ENCODE measurements around the gene LPAR2.

Gene LPAR2

DNA sequence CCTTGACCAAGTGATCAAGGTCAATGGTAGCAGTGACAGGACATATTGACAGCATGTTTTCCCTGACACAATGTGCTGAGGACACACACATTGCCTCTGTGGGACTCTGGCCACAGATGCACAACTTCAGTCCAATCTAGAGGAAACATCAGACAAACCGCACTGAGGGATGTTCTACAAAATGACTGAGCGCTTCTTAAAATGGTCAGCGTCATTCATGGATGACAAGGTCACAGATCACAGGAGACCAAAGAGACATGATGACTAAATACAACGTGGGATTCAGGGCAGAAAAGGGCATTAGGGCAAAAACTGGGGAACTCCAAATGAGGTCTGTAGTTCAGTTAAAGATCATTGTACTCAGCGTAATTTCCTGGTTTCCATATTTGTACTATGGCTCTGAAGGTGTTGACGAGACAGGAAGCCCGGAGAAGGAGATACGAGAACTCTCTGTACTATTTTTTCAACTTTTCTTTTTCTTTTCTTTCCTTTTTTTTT lies 30.2 kb downstream of the LPAR2 start:
- DNase-seq (ENCODE audit: low read depth) = no peak

DNA sequence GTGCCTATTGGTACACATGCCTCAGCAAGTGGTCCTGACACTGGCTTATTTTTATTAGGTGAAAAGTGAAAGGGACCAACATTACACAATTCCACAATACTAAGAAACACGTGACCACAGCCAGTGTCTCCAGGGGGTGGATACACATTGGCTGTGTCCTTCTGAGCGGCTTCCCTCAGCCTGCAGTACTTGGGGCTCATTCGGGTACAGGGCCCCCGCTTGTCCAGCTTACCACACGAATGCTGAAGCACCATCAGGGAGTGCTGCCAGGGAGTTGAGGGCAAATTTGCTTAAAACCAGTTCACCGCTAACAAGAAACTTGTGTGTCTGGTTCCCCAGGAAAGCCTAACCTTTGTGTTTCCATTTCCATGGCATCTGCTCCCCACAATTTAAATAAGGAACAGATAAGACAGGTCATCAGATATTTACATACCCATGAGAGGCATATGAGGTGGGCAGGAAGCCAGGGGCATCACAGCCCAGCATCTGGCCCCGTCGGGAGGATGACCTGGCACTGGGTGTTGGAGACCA lies 32.8 kb downstream of the LPAR2 start:
- peak; percentile 81 for DNase-seq (ENCODE audit: low read depth)

DNA sequence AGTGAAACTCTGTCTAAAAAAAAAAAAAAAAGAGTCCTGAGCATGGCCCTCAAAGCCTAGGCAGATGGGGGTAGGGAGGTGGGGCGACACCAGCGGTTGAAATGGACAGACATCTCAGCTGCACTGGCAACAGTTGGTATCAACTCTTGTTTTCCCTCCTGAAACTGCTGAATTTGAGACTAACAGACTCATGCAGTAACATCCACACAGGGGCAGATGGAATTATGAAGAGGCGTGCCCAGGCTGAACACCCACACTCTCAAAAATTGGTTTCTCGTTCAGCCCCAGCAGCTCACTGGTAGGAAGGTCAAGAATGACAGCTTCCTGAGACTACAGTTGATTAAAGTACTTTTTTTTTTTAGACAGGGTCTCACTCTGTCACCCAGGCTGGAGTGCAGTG lies 33.6 kb downstream of the LPAR2 start:
- DNase-seq (ENCODE audit: low read depth) = no peak

DNA sequence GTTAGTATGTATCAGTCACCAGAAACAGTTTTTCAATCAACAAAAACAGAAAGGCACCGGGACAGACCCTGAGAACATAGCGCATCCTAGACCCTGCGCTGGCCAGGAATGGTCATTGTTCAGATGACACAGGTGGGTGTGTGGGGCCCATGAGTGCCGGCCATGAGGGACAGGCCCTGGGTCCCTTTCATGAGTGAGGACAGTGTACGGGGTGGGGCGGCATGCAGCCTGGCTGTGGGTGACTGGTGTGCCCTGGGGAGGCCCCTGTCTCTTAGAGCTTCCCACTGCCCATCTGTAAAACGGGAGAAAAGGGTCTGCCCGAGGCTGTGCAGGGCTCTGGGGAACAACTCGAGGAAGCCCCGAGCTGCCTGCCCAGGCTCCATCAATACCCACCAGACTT lies 35.3 kb downstream of the LPAR2 start:
- no peak for DNase-seq (ENCODE audit: low read depth)

DNA sequence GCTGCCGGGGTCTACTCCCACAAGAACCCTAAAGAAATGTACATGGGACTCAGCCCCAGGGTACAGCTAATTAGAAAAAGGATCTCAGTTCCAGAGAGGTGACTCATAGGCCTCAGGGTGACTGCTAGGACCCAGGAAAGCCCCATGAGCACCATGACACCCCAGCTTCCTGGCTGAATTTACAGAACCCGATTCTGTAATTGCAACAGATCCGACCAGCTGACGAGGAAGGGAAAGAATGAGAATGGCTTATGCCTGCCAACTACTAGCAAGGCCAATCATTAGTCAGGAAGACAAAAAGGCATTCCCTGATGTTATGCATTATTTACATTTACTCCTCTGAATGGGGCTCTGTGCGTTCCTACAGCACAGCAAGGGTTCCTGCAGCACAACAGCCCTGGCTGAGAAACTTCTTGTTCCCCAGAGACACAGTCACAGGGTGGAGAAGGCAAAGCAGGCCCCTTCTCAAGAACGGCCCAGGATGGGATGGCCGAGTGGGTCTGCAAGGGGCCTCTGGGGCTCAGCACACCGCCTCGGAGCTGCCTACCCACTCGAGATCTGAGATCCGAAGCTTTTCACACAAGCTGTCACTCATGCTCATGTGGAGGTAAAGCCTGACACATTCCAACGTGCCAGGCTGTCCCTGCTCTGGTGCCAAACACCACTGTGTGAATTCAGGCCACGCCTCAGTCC lies 36.7 kb downstream of the LPAR2 start:
- DNase-seq (ENCODE audit: low read depth) = peak; percentile 99

DNA sequence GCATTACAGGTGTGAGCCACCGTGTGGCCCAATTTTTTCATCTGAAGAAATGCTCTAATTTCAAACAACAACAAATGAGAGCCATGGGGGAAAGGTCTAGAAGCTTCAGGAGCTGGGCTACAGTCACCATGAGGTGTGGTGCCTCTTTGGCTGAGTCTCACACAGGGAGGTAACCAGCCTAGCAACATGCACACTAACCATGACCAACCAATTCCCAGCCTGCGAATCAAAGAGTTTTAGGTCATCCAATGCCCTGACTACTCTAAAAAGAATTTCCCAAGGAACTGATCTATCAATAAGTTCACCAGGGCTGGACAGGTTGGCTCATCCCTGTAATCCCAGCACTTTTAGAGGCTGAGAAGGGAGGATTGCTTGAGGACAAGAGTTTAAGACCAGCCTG lies 39.5 kb downstream of the LPAR2 start:
- DNase-seq (ENCODE audit: low read depth) = no peak

DNA sequence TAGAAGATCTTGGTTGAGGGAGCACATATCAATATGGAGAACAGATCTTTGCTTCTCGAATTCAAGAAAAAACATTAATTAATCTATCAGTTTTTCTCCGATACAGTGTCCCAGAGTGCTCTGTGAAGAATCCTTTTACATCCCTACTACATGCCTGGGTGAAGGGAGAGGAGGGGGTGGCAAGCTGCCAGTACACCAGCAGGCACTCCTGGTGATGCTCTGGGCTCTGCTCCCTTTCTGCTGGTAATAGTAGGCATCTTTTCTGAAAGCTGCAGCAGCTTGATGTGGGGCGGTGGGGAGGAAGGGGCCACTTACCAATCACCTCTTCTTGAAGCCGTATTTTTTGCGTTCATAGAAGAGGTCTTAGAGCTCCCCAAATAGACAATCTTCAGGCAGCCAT lies 40.2 kb downstream of the LPAR2 start:
- no peak for DNase-seq (ENCODE audit: low read depth)

DNA sequence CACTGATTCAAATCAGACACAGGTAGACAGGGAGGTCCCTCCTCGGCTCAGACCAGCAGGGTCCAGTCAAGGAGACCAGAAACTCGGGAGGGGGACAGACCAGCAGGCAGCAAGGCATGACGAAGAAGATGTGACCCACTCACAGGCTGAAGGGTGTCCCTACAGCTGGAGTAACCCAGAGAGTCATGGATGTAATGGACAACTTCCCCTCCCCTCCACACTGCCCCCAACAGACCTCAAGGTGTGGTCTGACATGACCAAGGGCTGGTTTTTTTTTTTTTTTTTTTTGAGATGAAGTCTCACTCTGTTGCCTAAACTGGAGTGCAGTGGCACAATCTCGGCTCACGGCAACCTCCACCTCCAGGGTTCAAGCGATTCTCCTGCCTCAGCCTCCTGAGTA lies 43.7 kb downstream of the LPAR2 start:
- no peak for DNase-seq (ENCODE audit: low read depth)

DNA sequence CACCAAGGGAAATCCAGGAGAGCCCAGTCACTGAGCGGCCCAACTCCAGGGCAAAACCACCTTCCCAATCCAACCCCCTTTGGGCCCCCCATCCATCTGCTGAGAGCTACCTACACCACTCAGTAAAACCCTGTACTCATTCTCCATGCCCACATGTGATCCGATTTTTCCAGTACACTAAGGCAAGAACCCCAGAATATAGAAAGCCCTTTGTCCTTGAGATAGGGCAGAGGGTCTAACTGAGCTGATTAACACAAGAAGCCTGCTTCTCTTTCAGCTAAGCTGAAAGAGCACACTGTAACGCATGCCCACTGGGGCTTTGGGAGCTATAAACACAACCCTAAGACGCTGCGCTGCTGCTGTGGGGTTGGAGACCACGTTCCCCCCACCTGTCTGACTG lies 45.5 kb downstream of the LPAR2 start:
- DNase-seq (ENCODE audit: low read depth) = no peak

DNA sequence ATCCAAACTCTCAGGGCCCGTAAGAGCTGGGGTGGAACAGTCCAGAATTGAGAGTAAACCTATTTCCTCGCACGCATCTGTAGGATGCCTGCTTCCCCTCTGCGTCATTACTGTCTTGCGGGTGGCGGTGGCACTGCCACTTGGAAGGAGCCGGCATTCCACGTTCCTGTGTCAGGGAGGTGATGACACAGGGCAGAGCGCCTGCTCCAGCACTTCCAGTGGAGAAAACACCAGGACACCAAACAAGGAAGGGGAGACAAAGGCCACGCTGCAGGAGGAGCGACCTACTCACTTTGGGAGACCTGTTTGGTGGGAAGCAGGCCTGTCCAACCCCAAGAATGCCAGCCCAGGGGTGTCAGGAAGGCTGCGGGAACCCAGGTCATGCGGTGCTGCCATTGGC lies 46.6 kb downstream of the LPAR2 start:
- DNase-seq (ENCODE audit: low read depth) = no peak

DNA sequence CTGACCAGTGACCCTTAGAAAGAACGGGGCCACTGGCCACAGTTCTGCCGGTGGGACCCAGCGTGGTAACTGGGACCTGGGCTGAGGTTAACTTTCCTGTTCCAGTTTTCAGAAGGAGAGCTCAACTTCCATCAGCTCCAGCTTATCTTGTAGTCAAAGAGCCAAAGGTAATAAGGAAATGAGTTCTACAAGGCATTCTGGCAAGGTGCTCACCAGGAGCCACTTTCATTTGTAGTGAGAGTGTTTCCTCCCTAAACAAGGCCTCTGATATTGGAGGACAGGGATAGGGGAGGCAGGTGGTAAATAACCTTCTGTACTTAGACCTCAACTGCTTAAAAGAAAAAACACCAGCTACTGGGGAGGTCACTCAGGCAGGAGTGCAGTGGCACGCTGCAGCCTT lies 47.6 kb downstream of the LPAR2 start:
- no peak for DNase-seq (ENCODE audit: low read depth)

DNA sequence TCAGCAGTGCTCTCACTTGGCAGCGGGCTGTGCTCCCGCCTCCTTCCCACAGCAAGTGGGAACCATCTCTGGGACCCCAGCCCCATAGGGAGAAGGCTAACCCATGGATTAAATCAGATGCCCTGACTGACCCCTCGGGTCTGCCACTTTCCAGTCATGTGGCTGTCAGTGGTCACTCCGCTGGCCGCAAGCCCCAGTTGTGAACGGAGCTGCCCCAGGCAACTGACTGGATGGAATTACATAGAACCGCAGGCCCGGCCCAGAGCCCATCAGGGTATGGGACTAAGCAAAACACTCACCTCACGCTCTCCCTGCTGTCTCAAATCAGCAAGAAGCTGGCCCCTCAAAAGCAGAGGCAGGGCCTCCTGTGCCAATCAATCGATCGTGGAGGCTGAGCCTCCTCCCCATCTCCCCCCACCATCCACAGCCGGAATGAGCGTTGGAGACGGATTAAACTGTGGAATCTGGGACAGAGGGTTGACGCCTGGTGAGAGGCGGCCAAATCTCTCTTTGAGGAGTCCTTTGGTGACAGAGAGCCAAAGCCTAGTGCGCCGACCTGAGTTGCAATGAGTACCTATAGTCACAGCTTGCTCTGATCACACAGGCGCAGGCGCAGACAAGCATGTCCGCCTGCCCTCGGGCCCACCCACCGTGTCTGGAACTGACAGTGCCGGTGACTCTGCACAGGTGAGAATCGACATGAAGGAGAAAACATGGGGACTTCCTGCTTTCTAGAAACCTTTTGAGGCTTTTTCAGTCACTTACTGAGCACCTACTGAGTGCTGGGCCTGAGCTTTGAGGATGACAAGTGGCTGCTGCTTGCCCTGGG lies 48.3 kb downstream of the LPAR2 start:
- DNase-seq (ENCODE audit: low read depth) = no peak

DNA sequence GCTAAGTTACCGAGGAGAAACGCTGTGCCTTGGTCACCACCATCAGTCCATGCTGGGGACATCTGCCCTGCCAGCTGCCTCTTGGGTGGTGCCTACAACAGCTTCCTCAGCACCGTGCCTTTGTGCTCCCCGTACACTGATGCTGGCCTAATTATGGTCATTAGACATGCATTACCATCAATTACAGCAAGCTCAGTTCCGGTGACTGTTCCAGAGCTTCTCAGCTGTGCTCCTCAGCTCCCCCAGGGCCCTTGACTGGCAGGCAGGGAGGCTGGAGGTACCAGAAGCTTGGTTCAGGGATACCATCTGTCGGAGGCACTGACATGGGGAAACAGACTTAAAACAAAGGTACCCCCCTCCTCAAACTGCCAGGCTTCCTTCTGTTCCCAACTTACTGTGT lies 49.8 kb downstream of the LPAR2 start:
- no peak for DNase-seq (ENCODE audit: low read depth)

DNA sequence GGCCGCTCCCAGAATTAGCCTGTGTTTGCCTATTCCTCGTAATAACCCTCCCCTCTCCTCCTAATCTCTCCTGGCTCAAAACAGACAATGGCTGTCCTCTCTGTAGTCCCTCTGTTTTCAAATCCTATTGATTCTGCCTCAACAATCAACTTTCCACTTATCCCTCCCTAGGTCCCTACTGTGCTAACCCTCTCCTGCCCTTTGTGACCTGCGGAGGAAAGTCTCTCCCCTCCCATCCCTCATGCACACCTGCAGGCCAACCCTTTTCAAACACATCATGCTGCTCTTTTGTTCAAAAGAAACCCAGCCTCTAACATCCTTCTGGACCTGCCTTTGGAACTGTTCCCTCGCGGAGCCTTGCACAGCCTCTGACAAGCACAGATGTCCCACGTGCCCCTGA lies 52.6 kb downstream of the LPAR2 start:
- DNase-seq (ENCODE audit: low read depth) = no peak

Data from fibroblast of gingiva (primary cell).